A549 (cell line): ENCODE measurements around the gene HP1BP3. TPM values are rescaled to one million over a fixed set of nuclear protein-coding genes. Genes with fewer than 3 reads are reported as not detected.

ENCODE experiments used
- ATAC-seq, 2 experiments: fragments of 200-7000 bp in 1 of 2; fragments of >200 bp in 1 of 2; cut with Nextera tagmentation in 1 of 2; cut with Tn5 transposase in 1 of 2; 3 replicates each; pipeline versions ENCODE4 v1.8.0 to v1.9.1; 2018 to 2020; ENCODE audit warnings: mild to moderate bottlenecking in 1 of 2, moderate library complexity in 1 of 2
- CTCF ChIA-PET: fragments of 300-600 bp; sonication (Branson Sonifier 250); formaldehyde crosslinking; extraction: SDS; loops from one replicate; lab custom pipeline; 2021; ENCODE audit warnings: antibody characterized with exemption, inconsistent platforms; lab: Yijun Ruan, JAX
- POLR2A ChIA-PET: fragments of 350-600 bp; formaldehyde crosslinking; extraction: SDS; loops from one replicate; lab custom pipeline; 2021; ENCODE audit warnings: antibody characterized with exemption, inconsistent platforms; lab: Yijun Ruan, JAX
- DNase-seq, 2 experiments: peaks; one replicate each; pipeline versions ENCODE4 v3.0.0 to v3.0.0-alpha.2; 2011 to 2016; ENCODE audit warnings: low read depth in 1 of 2, low spot score in 1 of 2
- FAIRE-seq: peaks from 2 replicates; lab custom pipeline; 2011; peaks lifted over from hg19 to GRCh38; lab: Jason Lieb, UNC
- H3K27ac ChIP-seq, 2 experiments: fragments of >200 bp; sonication (Bioruptor Twin); formaldehyde crosslinking; 3 replicates each; pipeline ENCODE4 v1.5.1; 2016 to 2017
- H3K4me1 ChIP-seq: fragments of >200 bp; sonication (Bioruptor Twin); formaldehyde crosslinking; 3 replicates; pipeline ENCODE4 v1.6.1; 2016
- H3K4me2 ChIP-seq: fragments of >200 bp; sonication (Bioruptor Twin); formaldehyde crosslinking; 3 replicates; pipeline ENCODE4 v1.6.1; 2016
- H3K4me3 ChIP-seq: fragments of >200 bp; sonication (Bioruptor Twin); formaldehyde crosslinking; 3 replicates; pipeline ENCODE4 v1.5.1; 2016
- H3K9me3 ChIP-seq: fragments of >200 bp; sonication (Bioruptor Twin); formaldehyde crosslinking; 3 replicates; pipeline ENCODE4 v1.6.1; 2016
- BHLHE40 ChIP-seq: IDR thresholded peaks from 2 replicates; pipeline ENCODE4 v1.6.1; 2012; ENCODE audit warnings: low read depth, low read length, inconsistent platforms
- CEBPB ChIP-seq, 2 experiments: fragments of >200 bp in 1 of 2; sonication (Bioruptor Twin) in 1 of 2; formaldehyde crosslinking in 1 of 2; IDR thresholded peaks; 2 replicates each; pipeline ENCODE4 v1.6.1; 2012 to 2016
- EHMT2 ChIP-seq: fragments of 200-600 bp; sonication (generic); IDR thresholded peaks from 2 replicates; pipeline ENCODE4 v1.6.1; 2016; ENCODE audit warnings: antibody characterized with exemption, low read depth, mild to moderate bottlenecking, moderate library complexity
- ESRRA ChIP-seq: fragments of 150-350 bp; IDR thresholded peaks from 2 replicates; pipeline ENCODE4 v1.6.1; 2014; ENCODE audit warnings: mild to moderate bottlenecking, low read length, borderline replicate concordance
- FOSB ChIP-seq: fragments of 250-450 bp; sonication (Bioruptor Pico); IDR thresholded peaks from 2 replicates; pipeline ENCODE4 v1.5.0; 2020; ENCODE audit warnings: mild to moderate bottlenecking, moderate library complexity
- FOSL2 ChIP-seq, 2 experiments: fragments of 450-650 bp in 1 of 2; fragments of >200 bp in 1 of 2; sonication (Bioruptor Twin) in 1 of 2; formaldehyde crosslinking; IDR thresholded peaks; 2 replicates each; pipeline versions ENCODE4 v1.5.0 to v1.6.1; 2016 to 2020; ENCODE audit warnings: mild to moderate bottlenecking in 1 of 2, moderate library complexity in 1 of 2
- FOXS1 ChIP-seq: fragments of 250-450 bp; sonication (Bioruptor Pico); IDR thresholded peaks from 2 replicates; pipeline ENCODE4 v1.5.0; 2020; ENCODE audit warnings: mild to moderate bottlenecking, moderate library complexity
- GATA3 ChIP-seq: IDR thresholded peaks from 2 replicates; pipeline ENCODE4 v1.6.1; 2012; ENCODE audit warnings: borderline replicate concordance
- HDAC2 ChIP-seq: fragments of 200-600 bp; sonication (generic); IDR thresholded peaks from 2 replicates; pipeline ENCODE4 v1.6.1; 2016
- HEYL ChIP-seq: fragments of 250-450 bp; sonication (Bioruptor Pico); IDR thresholded peaks from 2 replicates; pipeline ENCODE4 v1.8.0; 2021; ENCODE audit warnings: mild to moderate bottlenecking, moderate library complexity
- HOXB13 ChIP-seq: fragments of 250-450 bp; sonication (Bioruptor Pico); IDR thresholded peaks from 2 replicates; pipeline ENCODE4 v1.5.0; 2020; ENCODE audit warnings: low read depth, mild to moderate bottlenecking, moderate library complexity
- HOXB5 ChIP-seq: fragments of 250-450 bp; sonication (Bioruptor Pico); IDR thresholded peaks from 2 replicates; pipeline ENCODE4 v1.5.0; 2020; ENCODE audit warnings: mild to moderate bottlenecking, moderate library complexity
- KDM5A ChIP-seq: fragments of 200-600 bp; sonication (generic); IDR thresholded peaks from 2 replicates; pipeline ENCODE4 v1.6.1; 2016; ENCODE audit warnings: antibody characterized with exemption, mild to moderate bottlenecking
- MAX ChIP-seq: IDR thresholded peaks from 2 replicates; pipeline ENCODE4 v1.6.1; 2012
- MAZ ChIP-seq: fragments of 150-350 bp; IDR thresholded peaks from 2 replicates; pipeline ENCODE4 v1.6.1; 2014; ENCODE audit warnings: antibody characterized with exemption, low read depth, low read length, borderline replicate concordance
- MYC ChIP-seq: IDR thresholded peaks from 2 replicates; pipeline ENCODE4 v1.6.1; 2012; ENCODE audit warnings: mild to moderate bottlenecking, inconsistent platforms, low read length, improper control_type of control experiment, borderline replicate concordance
- PHF8 ChIP-seq: fragments of 200-600 bp; sonication (generic); IDR thresholded peaks from 2 replicates; pipeline ENCODE4 v1.6.1; 2016; ENCODE audit warnings: low read depth, mild to moderate bottlenecking, antibody characterized with exemption, moderate library complexity, borderline replicate concordance
- POLR2AphosphoS2 ChIP-seq: conservative IDR thresholded peaks from 2 replicates; pipeline ENCODE4 v1.6.1; 2012; ENCODE audit warnings: low read length, improper control_type of control experiment, inconsistent platforms
- RFX5 ChIP-seq: fragments of 450-650 bp; IDR thresholded peaks from 2 replicates; pipeline ENCODE4 v1.7.1; 2014; ENCODE audit warnings: antibody characterized with exemption, mild to moderate bottlenecking, moderate library complexity
- RNF2 ChIP-seq: fragments of 200-600 bp; sonication (generic); IDR thresholded peaks from 2 replicates; pipeline ENCODE4 v1.6.1; 2016; ENCODE audit warnings: low read depth, mild to moderate bottlenecking, antibody characterized with exemption, moderate library complexity, borderline replicate concordance
- SREBF2 ChIP-seq: fragments of 450-650 bp; IDR thresholded peaks from 2 replicates; pipeline ENCODE4 v1.6.1; 2014; ENCODE audit warnings: mild to moderate bottlenecking, moderate library complexity
- ZNF302 ChIP-seq: fragments of 250-450 bp; sonication (Bioruptor Pico); IDR thresholded peaks from 2 replicates; pipeline ENCODE4 v1.9.0; 2021; ENCODE audit warnings: inconsistent platforms, mild to moderate bottlenecking, moderate library complexity
- ZSCAN20 ChIP-seq: fragments of 250-450 bp; sonication (Bioruptor Pico); IDR thresholded peaks from 2 replicates; pipeline ENCODE4 v1.8.0; 2022; ENCODE audit warnings: mild to moderate bottlenecking, moderate library complexity
- WGBS: methylation state at CpG from one replicate; pipeline ENCODE4 v1.1.6; 2017; ENCODE audit errors: missing lambda C conversion rate; 5-methylcytosine and 5-hydroxymethylcytosine counted together
- polyA plus RNA-seq, 4 experiments: library from polyadenylated mRNA; depleted of rRNA in 3 of 4; stranded (reverse); fragments of >200 nt; fragmentation: RNase III in 1 of 4; extraction: RNeasy Plus Mini Kit Qiagen cat#74134 plus additional on column Dnase treatment in 1 of 4; gene quantifications; 2 replicates in 3 of 4; 3 replicates in 1 of 4; pipeline ENCODE4 v1.2.3, GENCODE V29; 2011 to 2017
- TF ChIP-seq, protein P1 (sequence below): IDR thresholded peaks from 2 replicates; pipeline ENCODE4 v1.6.1; 2012
- TF ChIP-seq, protein P2 (sequence below): fragments of 250-450 bp; sonication (Bioruptor Pico); IDR thresholded peaks from 2 replicates; pipeline ENCODE4 v1.5.0; 2020; ENCODE audit warnings: low read depth, mild to moderate bottlenecking, moderate library complexity
- TF ChIP-seq, protein P3 (sequence below): fragments of >200 bp; sonication (Bioruptor Twin); formaldehyde crosslinking; IDR thresholded peaks from 2 replicates; pipeline ENCODE4 v1.6.1; 2016

HP1BP3 gene
- polyA plus RNA-seq, 2 of the 4 experiments (the other 2 are of a cell fraction), result 159 to 214 TPM

- TF ChIP-seq HDAC2 (no peak), HOXB5 (CRISPR knock-in tag) (no peak), HOXB13 (CRISPR knock-in tag) (no peak), CEBPB (IDR thresholded peaks at IDR 0.05) (no peak), ZNF302 (CRISPR knock-in tag) (no peak), MAZ (no peak), BHLHE40 (no peak), KDM5A (no peak), PHF8 (no peak), SREBF2 (no peak)
- TF ChIP-seq, protein P1, sequence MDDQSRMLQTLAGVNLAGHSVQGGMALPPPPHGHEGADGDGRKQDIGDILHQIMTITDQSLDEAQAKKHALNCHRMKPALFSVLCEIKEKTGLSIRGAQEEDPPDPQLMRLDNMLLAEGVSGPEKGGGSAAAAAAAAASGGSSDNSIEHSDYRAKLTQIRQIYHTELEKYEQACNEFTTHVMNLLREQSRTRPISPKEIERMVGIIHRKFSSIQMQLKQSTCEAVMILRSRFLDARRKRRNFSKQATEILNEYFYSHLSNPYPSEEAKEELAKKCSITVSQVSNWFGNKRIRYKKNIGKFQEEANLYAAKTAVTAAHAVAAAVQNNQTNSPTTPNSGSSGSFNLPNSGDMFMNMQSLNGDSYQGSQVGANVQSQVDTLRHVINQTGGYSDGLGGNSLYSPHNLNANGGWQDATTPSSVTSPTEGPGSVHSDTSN, result no peak
- TF ChIP-seq, all 56 proteins: peak for 0
- WGBS, result 76% methylated on average over 17 of the region's 29 CpGs
- ChIA-PET CTCF (interaction anchor here (0.6 to 0.9 kb wide), 4 partner anchors 11 to 444 kb away, joined by 3 read pairs; no protein-coding TSS in a partner anchor), POLR2A (no interaction called here)
- ATAC-seq (peak; percentile 49 to 57; a peak in 4 of 6 replicates), FAIRE-seq (no peak), DNase-seq (no peak)
- no peaks in the 10 kb centered on the region for H3K4me1 ChIP-seq
- H3K27ac ChIP-seq, result no peak overlapping the region; a peak in 1 of 6 replicates
- H3K4me3 ChIP-seq, result no peak overlapping the region
- no peak overlapping the region for H3K4me2 ChIP-seq
- no peaks in the 10 kb centered on the region for H3K9me3 ChIP-seq
Measured at GRCh38 chr1:20711285-20712214, 75.6 kb downstream of the HP1BP3 start.

DNA sequence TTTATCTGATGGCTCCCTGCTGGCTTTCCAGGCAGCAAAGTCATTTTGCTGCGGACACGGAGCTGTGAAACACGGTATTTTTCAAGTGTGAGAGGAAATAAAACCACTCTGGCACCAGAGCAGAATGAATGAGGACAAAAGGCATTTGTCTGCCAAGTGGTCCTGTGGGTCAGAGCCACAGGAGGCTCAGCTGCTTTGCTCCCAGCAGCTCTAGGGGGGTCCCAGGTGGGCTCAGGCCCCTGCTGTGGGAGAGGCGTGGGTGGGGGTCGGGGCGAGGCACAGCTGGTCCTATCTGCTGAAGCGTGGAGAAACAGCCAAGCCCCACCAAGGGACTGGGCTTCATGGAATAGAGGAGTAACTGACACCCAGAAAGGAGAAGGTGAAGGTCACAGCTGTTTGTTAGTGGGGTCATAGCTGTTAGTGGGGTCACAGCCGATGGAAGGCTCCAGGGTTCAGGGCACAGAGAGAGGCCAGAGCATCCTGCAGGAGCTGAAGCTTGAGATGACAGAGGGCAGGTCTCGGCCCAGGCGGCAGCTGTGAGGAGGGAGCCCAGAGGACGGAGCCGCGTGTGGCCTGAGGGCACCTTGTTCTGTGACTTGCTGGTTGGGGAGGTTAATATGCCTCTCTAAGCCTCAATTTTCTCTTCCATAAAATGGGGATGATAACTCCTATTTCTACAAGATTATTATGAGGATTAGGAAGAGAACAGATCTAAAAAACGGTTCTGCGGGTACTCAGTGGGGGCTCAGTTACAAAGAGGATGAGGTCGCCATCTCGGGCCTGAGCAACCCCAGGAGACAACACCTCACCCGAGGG is 76.4 kb downstream of the HP1BP3 start:
- H3K4me1 ChIP-seq, result no peaks in the 10 kb centered on the region
- no peak overlapping the region for H3K27ac ChIP-seq
- TF ChIP-seq ZSCAN20 (no peak), RFX5 (no peak), RNF2 (no peak), SREBF2 (no peak), FOSL2 (IDR thresholded peaks at IDR 0.05) (no peak), FOSL2 (CRISPR knock-in tag; IDR thresholded peaks at IDR 0.05) (no peak), GATA3 (no peak), HEYL (no peak), FOXS1 (CRISPR knock-in tag) (no peak), FOSB (CRISPR knock-in tag) (no peak), ESRRA (no peak), EHMT2 (no peak), POLR2AphosphoS2 (no peak), MAX (no peak), MYC (no peak), HOXB5 (CRISPR knock-in tag) (no peak)
- TF ChIP-seq, protein P2, sequence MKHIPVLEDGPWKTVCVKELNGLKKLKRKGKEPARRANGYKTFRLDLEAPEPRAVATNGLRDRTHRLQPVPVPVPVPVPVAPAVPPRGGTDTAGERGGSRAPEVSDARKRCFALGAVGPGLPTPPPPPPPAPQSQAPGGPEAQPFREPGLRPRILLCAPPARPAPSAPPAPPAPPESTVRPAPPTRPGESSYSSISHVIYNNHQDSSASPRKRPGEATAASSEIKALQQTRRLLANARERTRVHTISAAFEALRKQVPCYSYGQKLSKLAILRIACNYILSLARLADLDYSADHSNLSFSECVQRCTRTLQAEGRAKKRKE (CRISPR knock-in tag), result no peak
- TF ChIP-seq, protein P3, sequence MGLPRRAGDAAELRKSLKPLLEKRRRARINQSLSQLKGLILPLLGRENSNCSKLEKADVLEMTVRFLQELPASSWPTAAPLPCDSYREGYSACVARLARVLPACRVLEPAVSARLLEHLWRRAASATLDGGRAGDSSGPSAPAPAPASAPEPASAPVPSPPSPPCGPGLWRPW, result no peak
- ATAC-seq (no peak), DNase-seq (no peak), FAIRE-seq (no peak)
- CTCF ChIA-PET, result interaction anchor here (0.6 to 0.8 kb wide), 2 partner anchors 11 to 445 kb away, joined by 3 read pairs; no protein-coding TSS in a partner anchor
- H3K4me3 ChIP-seq, result no peak overlapping the region
- no peaks in the 10 kb centered on the region for H3K9me3 ChIP-seq
- no peak overlapping the region for H3K4me2 ChIP-seq
- WGBS, result 89% methylated on average over 18 of the region's 18 CpGs
- POLR2A ChIA-PET, result no interaction called here
